GM21786 (cell line): ENCODE measurements around the gene SLC5A11.
"Not testable (repeated sequence)": the region's sequence is repeated elsewhere in the genome, so short reads cannot be mapped to it uniquely, and the experiment has no call there.

Experiments
- ATAC-seq: cut with Tn5 transposase; IDR thresholded peaks from one replicate; pipeline ENCODE4 v1.9.1; 2021; ENCODE audit not compliant: unreplicated experiment

Gene SLC5A11

GRCh38 chr16:24834459-24835335 lies 11.1 kb upstream of the SLC5A11 start:
- ATAC-seq = no peak

- no peak for ATAC-seq
Observed at GRCh38 chr16:24836836-24837235, 8.9 kb upstream of the SLC5A11 start.

- ATAC-seq = no peak
Observed at GRCh38 chr16:24837969-24838368, 7.8 kb upstream of the SLC5A11 start.

DNA sequence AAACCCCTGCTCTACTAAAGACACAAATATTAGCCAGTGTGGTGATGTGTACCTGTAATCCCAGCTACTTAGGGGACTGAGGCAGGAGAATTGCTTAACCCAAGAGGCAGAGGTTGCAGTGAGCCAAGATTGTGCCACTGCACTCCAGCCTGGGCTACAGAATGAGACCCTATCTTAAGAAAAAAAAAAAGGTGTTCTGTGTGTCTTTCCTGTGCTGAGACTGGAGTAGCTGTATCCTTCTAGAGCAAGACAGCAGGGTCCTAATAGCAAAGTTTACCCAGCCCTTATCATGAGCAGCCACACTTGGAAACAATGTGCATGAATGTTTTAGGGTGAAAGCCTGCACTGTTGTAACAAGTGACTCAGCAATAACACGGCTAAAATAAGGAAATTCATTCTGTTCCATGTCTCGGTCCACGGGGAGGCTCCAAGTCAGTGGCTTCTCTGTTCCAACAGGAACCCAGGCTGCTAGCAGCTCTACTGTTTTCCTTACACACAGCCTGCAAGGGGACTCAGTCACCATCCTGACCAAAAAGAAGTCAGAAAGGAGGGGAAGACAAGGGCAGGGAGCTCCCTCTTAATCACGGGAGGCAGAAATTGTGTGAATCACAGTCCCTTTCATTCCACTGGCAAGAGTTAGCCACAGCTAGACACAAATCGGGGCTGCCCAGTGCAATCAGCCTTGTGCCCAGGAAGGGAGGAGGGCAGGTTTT lies 7.1 kb upstream of the SLC5A11 start:
- ATAC-seq = no peak

DNA sequence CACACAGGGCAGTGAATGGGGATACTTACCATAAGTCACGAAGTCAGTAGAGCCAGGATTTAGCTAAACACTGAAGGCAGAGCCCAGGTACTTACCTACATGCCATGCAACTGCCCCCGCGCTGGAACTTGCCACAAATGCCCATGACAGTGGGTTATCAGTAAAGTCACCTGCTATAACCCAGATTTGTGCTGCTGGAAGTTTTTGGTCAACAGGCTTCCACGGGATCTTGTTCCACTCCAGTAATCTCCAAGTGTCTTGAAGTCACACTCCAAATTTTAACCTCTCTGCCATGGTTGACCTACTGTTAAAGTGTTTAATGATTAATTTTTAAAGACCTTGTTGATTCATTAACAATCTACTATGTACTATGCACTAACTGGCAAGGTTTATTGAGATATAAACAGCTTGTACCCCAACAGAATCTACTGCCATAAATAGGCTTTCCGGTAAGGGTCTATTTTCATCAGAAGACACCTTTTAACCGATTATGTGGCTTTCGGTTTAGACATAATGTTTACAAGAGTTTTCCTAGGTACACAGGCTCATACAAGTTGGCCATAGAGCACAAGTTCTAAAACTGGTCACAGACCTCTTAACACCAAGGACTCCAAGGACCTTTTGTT lies 6.3 kb upstream of the SLC5A11 start:
- no peak for ATAC-seq

GRCh38 chr16:24841291-24841690 lies 4.5 kb upstream of the SLC5A11 start:
- ATAC-seq = no peak

- no peak for ATAC-seq
Observed at GRCh38 chr16:24844101-24845030, 1.4 kb upstream of the SLC5A11 start.

GRCh38 chr16:24845031-24845365 lies 765 bp upstream of the SLC5A11 start:
- ATAC-seq = not testable (repeated sequence)

DNA sequence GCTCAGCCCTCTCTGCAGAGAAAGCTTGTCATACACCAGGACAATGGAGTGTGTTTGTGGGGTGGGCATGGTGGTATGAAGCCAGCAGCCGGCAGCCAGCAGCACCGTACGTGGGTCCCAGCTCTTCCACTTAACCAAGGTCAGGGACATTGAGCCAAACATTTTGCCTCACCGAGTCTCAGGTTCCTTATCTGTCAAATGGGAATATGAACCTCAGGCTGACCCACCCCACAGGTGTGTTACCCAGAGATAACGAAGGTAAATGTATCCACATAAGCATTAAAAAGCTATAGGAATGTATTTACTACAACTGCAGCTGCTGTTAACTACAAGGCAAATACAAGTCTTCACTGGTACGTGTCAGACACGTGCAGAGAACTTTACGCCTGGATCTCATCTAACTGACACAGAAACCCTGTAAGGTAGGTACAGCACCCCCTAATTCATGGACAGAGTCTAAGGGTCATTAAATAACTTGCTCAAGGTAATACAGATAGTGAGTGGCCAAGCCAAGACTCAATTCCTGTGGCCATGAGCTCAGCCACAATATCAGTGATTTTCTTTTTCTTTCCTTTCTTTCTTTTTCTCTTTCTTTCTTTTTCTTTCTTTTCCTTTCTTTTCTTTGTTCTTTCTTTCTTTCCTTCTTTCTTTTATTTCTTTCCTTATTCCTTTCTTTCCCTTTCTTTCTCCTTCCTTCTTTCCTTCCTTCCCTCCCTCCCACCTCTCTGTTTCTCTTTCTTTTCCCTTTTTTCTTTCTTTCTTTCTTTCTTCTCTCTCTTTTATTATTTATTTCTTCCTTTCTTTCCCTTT lies 990 bp downstream of the SLC5A11 start:
- ATAC-seq = no peak

DNA sequence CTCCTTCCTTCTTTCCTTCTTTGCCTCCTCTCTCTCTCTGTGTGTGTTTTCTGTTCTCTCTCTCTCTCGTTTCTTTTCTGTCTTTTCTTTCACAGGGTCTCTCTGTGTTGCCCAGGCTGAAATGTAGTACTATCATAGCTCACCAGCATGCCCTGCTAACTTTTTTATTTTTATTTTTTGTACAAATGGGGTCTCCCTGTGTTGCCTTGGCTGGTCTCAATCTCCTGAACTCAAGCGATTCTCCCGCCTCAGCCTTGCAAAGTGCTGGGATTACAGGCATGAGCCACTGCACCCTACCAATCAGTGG lies 1.5 kb downstream of the SLC5A11 start:
- ATAC-seq = no peak

DNA sequence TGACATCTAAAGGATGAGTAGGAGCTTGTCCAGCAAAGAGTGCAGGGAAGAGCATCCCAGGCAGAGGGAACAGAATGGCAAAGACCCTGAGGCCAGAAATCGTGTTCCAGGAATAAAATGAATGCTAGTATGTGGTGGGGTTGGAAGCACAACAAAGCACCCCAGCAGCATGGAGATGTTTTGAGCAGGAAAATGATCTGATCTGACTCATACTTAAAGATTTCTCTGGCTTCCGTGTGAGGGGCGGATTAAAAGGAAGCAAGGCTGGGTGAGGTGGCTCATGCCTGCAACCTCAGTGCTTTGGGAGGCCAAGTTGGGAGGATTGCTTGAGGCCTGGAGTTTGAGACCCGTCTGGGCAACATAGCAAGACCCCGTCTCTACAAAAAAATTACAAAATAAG lies 2.3 kb downstream of the SLC5A11 start:
- no peak for ATAC-seq

DNA sequence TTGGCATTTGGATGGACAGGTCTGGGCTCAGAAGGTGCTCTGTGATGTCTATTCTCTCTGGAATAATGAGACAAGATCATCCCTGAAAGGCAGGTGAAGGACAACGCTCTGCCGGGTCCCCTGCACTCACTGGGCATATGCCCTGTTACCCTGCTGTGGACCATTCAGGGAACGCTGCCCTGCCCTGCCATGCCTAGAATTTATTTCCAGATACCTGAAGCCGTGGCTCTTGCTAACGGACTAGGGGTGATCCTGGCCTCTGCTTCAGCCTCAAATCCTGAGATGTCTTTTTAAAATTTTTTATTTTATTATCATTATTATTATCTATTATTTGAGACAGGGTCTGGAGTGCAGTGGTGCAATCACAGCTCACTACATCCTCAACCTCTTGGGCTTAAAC lies 3.9 kb downstream of the SLC5A11 start:
- no peak for ATAC-seq

GRCh38 chr16:24850289-24850938 lies 4.7 kb downstream of the SLC5A11 start:
- no peak for ATAC-seq

DNA sequence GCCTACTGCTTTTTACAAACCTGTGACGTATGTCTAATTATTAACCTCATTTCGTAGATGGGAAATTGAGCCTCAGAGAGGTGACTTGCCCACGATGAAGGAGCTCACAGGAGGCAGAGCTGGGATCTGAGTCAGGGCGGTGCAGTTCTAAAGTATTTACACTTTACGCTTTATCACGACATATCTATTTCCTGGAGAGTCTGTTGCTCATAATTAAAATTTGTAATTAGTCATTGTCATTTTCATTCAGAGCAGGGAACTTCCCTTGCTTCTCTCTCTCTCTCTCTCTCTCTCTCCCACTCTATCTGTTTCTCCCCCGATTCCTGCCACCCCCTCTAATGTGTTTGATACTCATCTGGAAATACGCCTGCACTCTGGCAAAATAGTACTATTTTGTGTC lies 5.9 kb downstream of the SLC5A11 start:
- ATAC-seq = no peak

DNA sequence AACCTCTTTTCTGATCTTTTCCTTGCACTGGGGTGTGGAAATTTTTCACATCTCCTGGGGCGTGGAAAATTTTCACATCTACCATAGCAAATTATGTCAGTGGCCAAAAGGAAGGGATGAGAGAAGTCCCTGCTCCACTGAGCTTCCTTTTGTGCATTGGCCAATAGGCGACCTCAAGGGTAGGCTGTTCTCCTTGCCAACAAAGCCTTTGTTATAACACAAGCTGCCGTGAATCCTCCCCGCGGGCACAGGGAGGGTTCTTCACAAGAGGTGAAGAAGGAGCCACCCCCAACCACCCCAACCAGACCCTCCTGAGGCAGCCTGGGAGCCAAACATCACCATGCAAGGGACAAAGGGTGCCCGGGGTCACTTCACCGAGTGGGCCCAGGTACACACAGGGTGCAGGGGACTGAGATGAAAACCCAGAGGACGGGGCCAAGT lies 6.5 kb downstream of the SLC5A11 start:
- no peak for ATAC-seq

DNA sequence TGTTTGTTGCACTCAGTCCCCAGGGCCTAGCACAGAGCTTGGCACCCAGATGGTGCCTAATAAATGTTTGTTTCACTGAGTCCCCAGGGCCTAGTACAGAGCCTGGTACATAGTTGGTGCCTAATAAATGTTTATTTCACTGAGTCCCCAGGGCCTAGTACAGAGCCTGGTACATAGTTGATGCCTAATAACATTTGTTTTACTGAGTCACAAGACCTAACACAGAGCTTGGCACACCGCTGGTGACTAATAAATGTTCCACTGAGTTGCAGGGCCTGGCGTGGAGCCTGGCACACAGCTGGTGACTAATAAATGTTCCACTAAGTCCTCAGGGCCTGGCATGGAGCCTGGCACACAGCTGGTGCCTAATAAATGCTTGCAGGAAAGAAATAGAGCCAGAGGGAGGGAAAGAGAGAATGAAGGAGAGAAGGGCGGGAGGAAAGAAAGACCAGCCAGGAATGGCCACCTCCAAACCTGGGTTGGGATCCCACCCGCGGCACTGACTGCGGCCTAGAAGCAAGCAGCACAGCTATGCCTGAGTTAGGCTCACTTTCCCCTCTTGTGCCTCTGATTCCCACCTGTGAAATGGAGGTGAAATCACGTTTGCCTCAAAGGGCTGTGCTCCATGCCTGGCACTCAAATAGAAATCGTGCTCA lies 7.5 kb downstream of the SLC5A11 start:
- ATAC-seq = no peak

GRCh38 chr16:24853830-24854229 lies 8.1 kb downstream of the SLC5A11 start:
- no peak for ATAC-seq

GRCh38 chr16:24854607-24855171 lies 8.9 kb downstream of the SLC5A11 start:
- ATAC-seq = no peak

- ATAC-seq = no peak
Observed at GRCh38 chr16:24855678-24856077, 9.9 kb downstream of the SLC5A11 start.
